HFFc6 (cell line): ENCODE data around the gene SAE1. TPM values are rescaled to one million over a fixed set of nuclear protein-coding genes. Genes with fewer than 3 reads are reported as not detected.
"Not testable (repeated sequence)": the region's sequence is repeated elsewhere in the genome, so short reads cannot be mapped to it uniquely, and the experiment has no call there.

Experiments
- DNase-seq: peaks from one replicate; pipeline ENCODE4 v3.0.0-alpha.2; 2018
- H3K27ac Mint-ChIP-seq: 2 replicates; pipeline ENCODE4 v1.8.0; 2020; ENCODE audit warnings: mild to moderate bottlenecking, mixed read lengths
- H3K27me3 Mint-ChIP-seq: 2 replicates; pipeline ENCODE4 v1.8.0; 2021; ENCODE audit warnings: mild to moderate bottlenecking, moderate library complexity, mixed read lengths; ENCODE audit not compliant: insufficient read depth
- H3K36me3 Mint-ChIP-seq: 2 replicates; pipeline ENCODE4 v1.8.0; 2021; ENCODE audit warnings: low read depth, mixed read lengths
- H3K4me1 Mint-ChIP-seq: 2 replicates; pipeline ENCODE4 v1.8.0; 2020; ENCODE audit warnings: low read depth, mixed read lengths
- H3K4me3 Mint-ChIP-seq: 2 replicates; pipeline ENCODE4 v1.8.0; 2020; ENCODE audit warnings: mild to moderate bottlenecking, moderate library complexity, mixed read lengths
- H3K9me3 Mint-ChIP-seq: 2 replicates; pipeline ENCODE4 v1.8.0; 2020; ENCODE audit warnings: mild to moderate bottlenecking, mixed read lengths
- total RNA-seq, 6 experiments: library from RNA; stranded (reverse); fragmentation: NEBNext Ultra II Directional; extraction: Animal tissue kit (Norgen Biotek cat#: 25700); gene quantifications; 2 replicates in 1 of 6; 3 replicates in 5 of 6; pipeline ENCODE4 v1.2.3, GENCODE V29; 2021
- TF ChIP-seq, protein P1 (sequence below): fragments of 200-600 bp; sonication (generic); IDR thresholded peaks from 2 replicates; pipeline ENCODE4 v1.5.0; 2021; ENCODE audit warnings: antibody characterized with exemption, mild to moderate bottlenecking

Gene SAE1
- total RNA-seq, 6 experiments from 2014 or later, result 158 to 181 (median 175) TPM

DNA sequence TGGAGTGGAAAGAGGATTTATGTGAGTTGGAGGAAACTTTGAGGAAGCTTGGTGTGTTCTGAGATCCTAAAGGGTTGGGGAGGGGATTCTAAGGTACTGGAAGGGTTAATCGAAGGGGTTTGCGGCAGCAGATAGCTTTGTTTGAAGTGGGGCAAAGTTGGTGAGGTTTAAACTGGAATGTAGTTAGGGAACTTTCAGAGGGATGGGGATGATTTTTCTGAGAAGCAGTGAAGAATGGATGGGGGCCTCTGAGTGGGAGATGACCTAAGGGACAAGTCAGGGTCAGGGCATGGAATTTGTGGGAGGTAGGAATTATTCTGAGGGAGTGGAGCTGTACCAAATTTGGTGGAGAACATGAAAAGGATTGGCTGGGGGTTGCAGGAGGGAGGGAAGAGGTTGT lies 3.9 kb downstream of the SAE1 start:
- Mint-ChIP-seq H3K9me3 (peaks cover 5% of the 10 kb centered on the region), H3K27ac (peak overlapping the region; percentile 60), H3K36me3 (peaks cover 42% of the 10 kb centered on the region), H3K4me3 (peak overlapping the region; percentile 43), H3K27me3 (peaks cover 5% of the 10 kb centered on the region), H3K4me1 (peaks cover 50% of the 10 kb centered on the region)
- TF ChIP-seq, protein P1, sequence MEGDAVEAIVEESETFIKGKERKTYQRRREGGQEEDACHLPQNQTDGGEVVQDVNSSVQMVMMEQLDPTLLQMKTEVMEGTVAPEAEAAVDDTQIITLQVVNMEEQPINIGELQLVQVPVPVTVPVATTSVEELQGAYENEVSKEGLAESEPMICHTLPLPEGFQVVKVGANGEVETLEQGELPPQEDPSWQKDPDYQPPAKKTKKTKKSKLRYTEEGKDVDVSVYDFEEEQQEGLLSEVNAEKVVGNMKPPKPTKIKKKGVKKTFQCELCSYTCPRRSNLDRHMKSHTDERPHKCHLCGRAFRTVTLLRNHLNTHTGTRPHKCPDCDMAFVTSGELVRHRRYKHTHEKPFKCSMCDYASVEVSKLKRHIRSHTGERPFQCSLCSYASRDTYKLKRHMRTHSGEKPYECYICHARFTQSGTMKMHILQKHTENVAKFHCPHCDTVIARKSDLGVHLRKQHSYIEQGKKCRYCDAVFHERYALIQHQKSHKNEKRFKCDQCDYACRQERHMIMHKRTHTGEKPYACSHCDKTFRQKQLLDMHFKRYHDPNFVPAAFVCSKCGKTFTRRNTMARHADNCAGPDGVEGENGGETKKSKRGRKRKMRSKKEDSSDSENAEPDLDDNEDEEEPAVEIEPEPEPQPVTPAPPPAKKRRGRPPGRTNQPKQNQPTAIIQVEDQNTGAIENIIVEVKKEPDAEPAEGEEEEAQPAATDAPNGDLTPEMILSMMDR, result no peak
- no peak for DNase-seq

DNA sequence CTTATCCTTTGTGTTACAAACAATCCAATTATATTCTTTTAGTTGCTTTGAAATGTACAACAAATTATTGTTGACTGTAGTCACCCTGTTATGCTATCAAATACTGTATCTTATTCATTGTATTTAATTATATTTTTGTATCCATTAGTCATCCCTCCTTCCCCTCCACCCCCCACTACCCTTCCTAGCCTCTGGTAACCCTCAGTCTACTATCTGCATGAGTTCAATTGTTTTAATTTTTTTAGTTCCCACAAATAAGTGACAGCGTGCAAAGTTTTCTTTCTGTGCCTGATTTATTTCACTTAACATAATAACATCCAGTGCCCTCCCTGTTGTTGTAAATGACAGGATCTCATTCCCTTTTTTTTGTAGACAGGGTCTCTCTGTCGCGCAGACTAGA lies 4.5 kb downstream of the SAE1 start:
- Mint-ChIP-seq H3K4me3 (peak overlapping the region; percentile 43), H3K4me1 (peaks cover 49% of the 10 kb centered on the region), H3K27ac (peak overlapping the region; percentile 75), H3K9me3 (peaks cover 4% of the 10 kb centered on the region), H3K27me3 (peaks cover 5% of the 10 kb centered on the region), H3K36me3 (peaks cover 41% of the 10 kb centered on the region)
- no peak for DNase-seq
- TF ChIP-seq, protein P1, result no peak

DNA sequence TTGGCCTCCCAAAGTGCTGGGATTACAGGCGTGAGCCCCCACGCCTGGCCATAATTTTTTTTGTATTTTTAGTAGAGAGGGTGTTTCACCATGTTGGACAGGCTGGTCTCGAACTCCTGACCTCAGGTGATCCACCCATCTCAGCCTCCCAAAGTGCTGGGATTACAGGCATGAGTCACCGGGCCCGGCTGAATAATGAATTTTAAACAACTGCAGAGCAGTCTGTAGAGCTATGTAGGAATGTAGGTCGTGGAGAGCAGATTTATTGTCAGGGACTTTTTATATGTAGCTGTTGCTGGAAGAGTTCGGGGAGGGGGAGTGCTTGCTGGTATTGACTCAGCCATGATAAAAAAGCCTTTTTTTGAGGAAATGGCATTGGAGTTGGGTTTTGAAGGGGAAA lies 10.6 kb downstream of the SAE1 start:
- Mint-ChIP-seq H3K27ac (peak overlapping the region; percentile 65), H3K4me3 (peak overlapping the region; percentile 47), H3K36me3 (peaks cover 33% of the 10 kb centered on the region), H3K4me1 (peaks cover 33% of the 10 kb centered on the region)
- peak; percentile 66 for DNase-seq
- not testable (repeated sequence) for H3K9me3 Mint-ChIP-seq, H3K27me3 Mint-ChIP-seq

DNA sequence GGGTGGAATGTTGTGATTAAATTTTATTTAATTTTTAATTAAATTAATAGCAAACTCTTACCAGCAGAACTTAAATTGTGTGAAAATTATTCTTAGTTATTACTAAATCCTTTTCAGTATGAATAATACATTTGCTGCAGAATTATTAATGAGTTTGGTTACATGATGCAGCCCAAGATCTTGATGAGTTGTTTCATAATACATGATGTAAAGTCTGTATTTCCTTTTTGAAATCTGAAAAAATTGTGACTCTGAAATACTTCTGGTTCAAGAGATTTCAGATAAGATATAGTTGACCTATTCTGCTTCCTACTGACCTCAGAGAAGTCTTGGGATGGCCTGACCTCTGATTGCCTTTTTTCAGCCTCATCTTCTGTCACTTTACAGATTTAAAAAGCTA lies 11.1 kb downstream of the SAE1 start:
- Mint-ChIP-seq H3K27me3 (no peaks in the 10 kb centered on the region; the same call in 1 of the 2 replicates), H3K4me3 (peak overlapping the region; percentile 47; the same call in 1 of the 2 replicates), H3K9me3 (no peaks in the 10 kb centered on the region), H3K36me3 (peaks cover 37% of the 10 kb centered on the region), H3K4me1 (peaks cover 33% of the 10 kb centered on the region), H3K27ac (peak overlapping the region; percentile 65)
- no peak for DNase-seq
- TF ChIP-seq, protein P1, result no peak

DNA sequence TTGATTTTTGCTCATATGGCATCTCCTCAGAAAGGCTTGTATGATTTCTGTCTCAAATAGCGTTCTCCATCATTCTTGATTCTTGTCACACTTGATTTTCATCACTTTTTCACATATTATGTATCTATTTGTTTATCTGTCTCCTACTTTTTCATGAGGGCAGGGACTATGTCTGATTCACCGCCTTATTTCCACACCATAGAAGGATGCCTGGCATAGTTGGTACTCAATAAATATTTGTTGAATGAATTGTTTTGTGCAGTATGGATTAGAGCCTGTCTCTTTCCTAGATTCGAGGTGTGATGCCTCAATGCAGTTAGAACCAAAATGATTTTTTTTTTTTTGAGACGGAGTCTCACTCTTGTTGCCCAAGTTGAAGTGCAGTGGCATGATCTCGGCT lies 12.1 kb downstream of the SAE1 start:
- TF ChIP-seq, protein P1, result no peak
- no peaks in the 10 kb centered on the region; the same call in 1 of the 2 replicates for H3K27me3 Mint-ChIP-seq
- H3K27ac Mint-ChIP-seq, result peak overlapping the region; percentile 75; the same call in 1 of the 2 replicates
- DNase-seq, result peak; percentile 55
- H3K36me3 Mint-ChIP-seq, result peaks cover 42% of the 10 kb centered on the region
- H3K9me3 Mint-ChIP-seq, result no peaks in the 10 kb centered on the region
- H3K4me1 Mint-ChIP-seq, result peaks cover 33% of the 10 kb centered on the region
- peak overlapping the region; percentile 41; the same call in 1 of the 2 replicates for H3K4me3 Mint-ChIP-seq

DNA sequence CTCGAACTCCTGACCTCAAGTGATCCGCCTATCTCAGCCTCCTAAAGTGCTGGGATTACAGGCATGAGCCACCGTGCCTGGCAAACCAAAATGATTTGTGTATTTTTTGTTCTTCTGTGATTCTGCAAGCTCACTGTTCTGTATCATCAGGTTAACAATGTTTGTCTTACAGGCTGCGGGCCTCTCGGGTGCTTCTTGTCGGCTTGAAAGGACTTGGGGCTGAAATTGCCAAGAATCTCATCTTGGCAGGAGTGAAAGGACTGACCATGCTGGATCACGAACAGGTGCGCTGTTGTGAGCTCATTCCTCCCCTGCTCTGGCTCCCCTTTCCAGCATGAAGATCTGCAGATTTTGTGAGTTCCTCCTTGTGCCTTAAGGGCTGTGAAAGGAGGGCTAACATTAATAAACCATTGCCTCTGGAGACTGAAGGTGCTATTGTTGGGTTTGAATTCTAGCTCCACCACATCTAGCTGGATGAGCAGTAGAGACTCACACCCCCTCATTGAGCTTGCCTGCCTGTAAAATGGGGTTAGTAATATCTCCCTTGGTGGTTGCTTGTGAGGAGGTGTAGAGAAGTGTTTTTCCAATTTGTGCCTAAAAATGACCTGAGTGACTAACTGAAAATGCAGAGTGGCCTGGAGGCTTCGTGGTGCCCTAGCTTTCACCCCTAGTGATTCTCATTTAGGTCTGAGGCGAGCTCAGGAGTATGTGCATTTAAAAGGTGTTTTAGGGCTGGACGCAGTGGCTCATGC lies 12.9 kb downstream of the SAE1 start:
- no peak for DNase-seq
- no peak overlapping the region for H3K4me3 Mint-ChIP-seq
- H3K36me3 Mint-ChIP-seq, result peaks cover 42% of the 10 kb centered on the region
- no peaks in the 10 kb centered on the region; the same call in 1 of the 2 replicates for H3K27me3 Mint-ChIP-seq
- H3K4me1 Mint-ChIP-seq, result peaks cover 30% of the 10 kb centered on the region
- no peaks in the 10 kb centered on the region for H3K9me3 Mint-ChIP-seq
- H3K27ac Mint-ChIP-seq, result peak overlapping the region; percentile 9; the same call in 1 of the 2 replicates
- TF ChIP-seq, protein P1, result no peak
